ENCODE data around the gene POLG. TPM values are rescaled to one million over a fixed set of nuclear protein-coding genes. Genes with fewer than 3 reads are reported as not detected.

Gene POLG
- total RNA-seq (2014; rRNA removed) (72.4 and 83.5 TPM in 2 replicates), Bru-seq, nascent RNA (percentile 78 among the genes with signal in this experiment), BruChase-seq, experiment 1, labeled RNA remaining after a 6-hour chase (percentile 85 among the genes with signal in this experiment), BruChase-seq, experiment 2, labeled RNA remaining after a 2-hour chase (percentile 87 among the genes with signal in this experiment)
- long read RNA-seq, full-length matches to known transcripts, result 33 of 74 reads
- long read RNA-seq, partial matches to known transcripts, result 23 of 74 reads
- long read RNA-seq, other reads (novel, unspliced or antisense), result 18 of 74 reads

DNA sequence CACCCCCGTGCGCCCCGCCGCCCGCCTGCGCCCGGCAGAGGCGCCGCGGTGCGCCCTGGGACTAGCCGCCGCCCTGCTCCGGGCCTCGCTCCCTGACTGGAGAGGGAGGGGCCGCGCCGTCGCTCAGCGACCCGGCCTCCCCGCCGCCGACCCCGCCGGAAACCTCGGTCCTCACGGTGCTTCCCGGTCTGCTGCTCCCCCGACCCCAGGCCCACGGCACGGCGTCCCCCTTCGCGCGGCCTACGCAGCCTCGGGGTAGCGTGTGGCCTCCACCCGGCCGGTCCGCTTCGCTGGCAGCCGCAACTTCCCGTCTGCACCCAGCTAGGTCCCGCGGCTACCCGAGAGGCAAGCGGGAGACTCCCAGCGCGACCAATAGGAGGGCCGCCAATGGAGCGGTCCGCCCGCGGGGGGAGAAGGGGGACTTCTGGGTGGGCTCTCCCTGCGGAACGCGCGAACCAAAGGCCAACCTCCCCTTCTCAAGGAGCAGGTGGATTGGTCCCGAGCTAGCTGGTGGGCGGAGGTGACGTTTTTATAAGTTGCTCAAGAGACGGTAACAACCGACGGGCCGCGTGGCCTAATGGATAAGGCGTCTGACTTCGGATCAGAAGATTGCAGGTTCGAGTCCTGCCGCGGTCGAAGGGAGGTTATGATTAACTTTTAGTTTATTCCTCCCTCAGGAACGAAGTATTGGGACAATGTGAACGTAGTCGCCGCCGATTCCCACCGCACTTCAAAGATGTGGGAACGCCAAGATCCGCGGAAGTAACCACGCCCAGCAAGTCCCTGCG is at the start of gene POLG:
POLG (minus strand) TSS at position 315 of the 788 bp plus-strand sequence. CDS start 1,070 bp downstream, outside the sequence.
- peaks cover 29% of the 10 kb centered on the region for H3K4me1 ChIP-seq (ENCODE audit: insufficient read depth, low read length)
- CTCF ChIA-PET, result interaction anchor here (0.6 kb wide), 1 partner anchor 128 kb away, joined by 3 read pairs; no protein-coding TSS in a partner anchor
- H2AFZ ChIP-seq (ENCODE audit: low read length), result peak within 1 kb of the TSS; percentile 85
- no peaks in the 10 kb centered on the region for H3K9me2 ChIP-seq (replicated peaks; ENCODE audit: low read length)
- TF ChIP-seq, protein P1, sequence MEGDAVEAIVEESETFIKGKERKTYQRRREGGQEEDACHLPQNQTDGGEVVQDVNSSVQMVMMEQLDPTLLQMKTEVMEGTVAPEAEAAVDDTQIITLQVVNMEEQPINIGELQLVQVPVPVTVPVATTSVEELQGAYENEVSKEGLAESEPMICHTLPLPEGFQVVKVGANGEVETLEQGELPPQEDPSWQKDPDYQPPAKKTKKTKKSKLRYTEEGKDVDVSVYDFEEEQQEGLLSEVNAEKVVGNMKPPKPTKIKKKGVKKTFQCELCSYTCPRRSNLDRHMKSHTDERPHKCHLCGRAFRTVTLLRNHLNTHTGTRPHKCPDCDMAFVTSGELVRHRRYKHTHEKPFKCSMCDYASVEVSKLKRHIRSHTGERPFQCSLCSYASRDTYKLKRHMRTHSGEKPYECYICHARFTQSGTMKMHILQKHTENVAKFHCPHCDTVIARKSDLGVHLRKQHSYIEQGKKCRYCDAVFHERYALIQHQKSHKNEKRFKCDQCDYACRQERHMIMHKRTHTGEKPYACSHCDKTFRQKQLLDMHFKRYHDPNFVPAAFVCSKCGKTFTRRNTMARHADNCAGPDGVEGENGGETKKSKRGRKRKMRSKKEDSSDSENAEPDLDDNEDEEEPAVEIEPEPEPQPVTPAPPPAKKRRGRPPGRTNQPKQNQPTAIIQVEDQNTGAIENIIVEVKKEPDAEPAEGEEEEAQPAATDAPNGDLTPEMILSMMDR (conservative IDR thresholded peaks at IDR 0.05; ENCODE audit: low read depth, low read length), result no peak
- TF ChIP-seq EZH2phosphoT487 (IDR thresholded peaks at IDR 0.05; ENCODE audit: borderline replicate concordance, low read length), result no peak
- TF ChIP-seq EZH2 (IDR thresholded peaks at IDR 0.05; ENCODE audit: low read length, unreplicated experiment), result no peak
- DNase-seq, result peak; percentile 98
- intact Hi-C loops (cut with micrococcal nuclease), result loop anchor here (1.0 kb wide), 1 partner anchor 24 kb away; no protein-coding TSS in a partner anchor
- H3K27me3 ChIP-seq (ENCODE audit: low read length), result no peaks in the 10 kb centered on the region
- H3K4me2 ChIP-seq (ENCODE audit: low read length), result peak within 1 kb of the TSS; percentile 97
- H3K27ac ChIP-seq (ENCODE audit: low read length), result peak within 1 kb of the TSS; percentile 56
- peak within 1 kb of the TSS; percentile 84 for H3K9ac ChIP-seq (ENCODE audit: low read length)
- peaks cover 40% of the 10 kb centered on the region for H4K20me1 ChIP-seq (ENCODE audit: low read length)
- no peaks in the 10 kb centered on the region for H3K9me3 ChIP-seq (ENCODE audit: low read length)
- peak; percentile 92 for ATAC-seq
- peaks cover 32% of the 10 kb centered on the region for H3K36me3 ChIP-seq (ENCODE audit: low read depth, low read length)
- POLR2A ChIA-PET (ENCODE audit: unreplicated experiment), result no interaction called here
- H3F3A ChIP-seq (ENCODE audit: low read length, unreplicated experiment), result no peaks in the 10 kb centered on the region
- H3K4me3 ChIP-seq (ENCODE audit: low read length), result peak within 1 kb of the TSS; percentile 80
- TSS peak; percentile 100 for BruUV-seq (replicated peaks)
- H3K79me2 ChIP-seq (ENCODE audit: low read length), result peaks cover 47% of the 10 kb centered on the region

DNA sequence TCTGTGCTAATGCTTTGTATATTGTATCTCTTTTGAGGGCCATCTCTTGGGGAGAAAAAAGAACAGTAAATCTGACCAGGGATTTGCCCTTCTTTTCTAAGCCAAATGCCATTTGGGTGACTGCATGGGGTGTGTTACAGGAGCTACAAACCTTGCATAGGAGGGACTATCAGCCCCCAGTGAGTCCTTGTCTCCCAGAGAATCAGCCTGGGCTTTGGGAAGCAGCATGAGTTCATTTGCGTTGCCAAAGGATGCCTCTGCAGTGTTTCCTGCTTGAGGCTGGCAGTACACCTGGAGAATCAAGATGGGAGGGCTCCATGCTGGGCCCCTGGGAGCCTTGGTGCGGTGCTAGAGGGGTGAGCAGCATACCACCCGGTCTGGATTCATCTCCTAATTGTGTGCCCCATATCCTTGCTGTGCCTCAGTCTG is 49.6 kb upstream of the POLG start:
- no peaks in the 10 kb centered on the region for H3K9me3 ChIP-seq (ENCODE audit: low read length)
- POLR2A ChIA-PET (ENCODE audit: unreplicated experiment), result no interaction called here
- no peaks in the 10 kb centered on the region for H3K27me3 ChIP-seq (ENCODE audit: low read length)
- H3F3A ChIP-seq (ENCODE audit: low read length, unreplicated experiment), result no peaks in the 10 kb centered on the region
- peak overlapping the region; percentile 58 for H3K4me2 ChIP-seq (ENCODE audit: low read length)
- no peaks in the 10 kb centered on the region for H3K79me2 ChIP-seq (ENCODE audit: low read length)
- no peak overlapping the region for H3K9ac ChIP-seq (ENCODE audit: low read length)
- peak overlapping the region; percentile 29 for H3K27ac ChIP-seq (ENCODE audit: low read length)
- peaks cover 51% of the 10 kb centered on the region for H3K4me1 ChIP-seq (ENCODE audit: insufficient read depth, low read length)
- H2AFZ ChIP-seq (ENCODE audit: low read length), result no peak overlapping the region
- intact Hi-C loops (cut with micrococcal nuclease), result no loop called here
- ATAC-seq (no peak), DNase-seq (peak; percentile 19)
- CTCF ChIA-PET, result no interaction called here
- TF ChIP-seq EZH2phosphoT487 (IDR thresholded peaks at IDR 0.05; ENCODE audit: borderline replicate concordance, low read length), result no peak
- no peak for TF ChIP-seq EZH2 (IDR thresholded peaks at IDR 0.05; ENCODE audit: low read length, unreplicated experiment)
- TF ChIP-seq, protein P1 (conservative IDR thresholded peaks at IDR 0.05; ENCODE audit: low read depth, low read length), result no peak
- no peaks in the 10 kb centered on the region for H3K9me2 ChIP-seq (replicated peaks; ENCODE audit: low read length)
- H3K36me3 ChIP-seq (ENCODE audit: low read depth, low read length), result no peaks in the 10 kb centered on the region
- BruUV-seq (replicated peaks), result no TSS peak
- no peak overlapping the region for H3K4me3 ChIP-seq (ENCODE audit: low read length)
- H4K20me1 ChIP-seq (ENCODE audit: low read length), result no peaks in the 10 kb centered on the region

Data from PC-3 (cell line).